ENCODE data around the gene TBC1D30.
"Not testable (repeated sequence)": the region's sequence is repeated elsewhere in the genome, so short reads cannot be mapped to it uniquely, and the experiment has no call there.

The TBC1D30 gene

GRCh38 chr12:64794305-64794704 lies 30.1 kb upstream of the TBC1D30 start:
- Mint-ChIP-seq H3K4me3 (no peak overlapping the region), H3K4me1 (no peaks in the 10 kb centered on the region), H3K27me3 (peaks cover 24% of the 10 kb centered on the region), H3K9me3 (no peaks in the 10 kb centered on the region), H3K27ac (no peak overlapping the region), H3K36me3 (no peaks in the 10 kb centered on the region)
- CTCF ChIA-PET, result no interaction called here
- no peak for DNase-seq

GRCh38 chr12:64796205-64796845 lies 28.1 kb upstream of the TBC1D30 start:
- no peak overlapping the region for H3K4me3 Mint-ChIP-seq
- no peaks in the 10 kb centered on the region for H3K4me1 Mint-ChIP-seq
- DNase-seq, result peak; percentile 72
- no peaks in the 10 kb centered on the region for H3K36me3 Mint-ChIP-seq
- H3K27me3 Mint-ChIP-seq, result peaks cover 29% of the 10 kb centered on the region
- no peaks in the 10 kb centered on the region for H3K9me3 Mint-ChIP-seq
- no peak overlapping the region for H3K27ac Mint-ChIP-seq
- CTCF ChIA-PET, result interaction anchor here (0.8 to 1.9 kb wide), 20 partner anchors 10 to 360 kb away, joined by 3 to 7 read pairs (median 4); no protein-coding TSS in a partner anchor

GRCh38 chr12:64797156-64797555 lies 27.3 kb upstream of the TBC1D30 start:
- H3K9me3 Mint-ChIP-seq, result no peaks in the 10 kb centered on the region
- peaks cover 31% of the 10 kb centered on the region for H3K27me3 Mint-ChIP-seq

GRCh38 chr12:64798165-64798564 lies 26.3 kb upstream of the TBC1D30 start:
- DNase-seq, result no peak
- Mint-ChIP-seq H3K4me1 (no peaks in the 10 kb centered on the region), H3K27ac (no peak overlapping the region), H3K9me3 (no peaks in the 10 kb centered on the region), H3K27me3 (peaks cover 33% of the 10 kb centered on the region), H3K36me3 (no peaks in the 10 kb centered on the region), H3K4me3 (no peak overlapping the region)
- CTCF ChIA-PET, result interaction anchor here (1.0 to 1.1 kb wide), 2 partner anchors 89 to 262 kb away, joined by 3 read pairs; no protein-coding TSS in a partner anchor

More at GRCh38 chr12:64797156-64797555, 27.3 kb upstream of the TBC1D30 start:
- Mint-ChIP-seq H3K27ac (no peak overlapping the region), H3K36me3 (no peaks in the 10 kb centered on the region), H3K4me1 (no peaks in the 10 kb centered on the region), H3K4me3 (no peak overlapping the region)
- no peak for DNase-seq
- CTCF ChIA-PET, result interaction anchor here (0.8 to 1.8 kb wide), 9 partner anchors 9 to 260 kb away, joined by 3 to 7 read pairs (median 4); no protein-coding TSS in a partner anchor

- no peak for DNase-seq
- Mint-ChIP-seq H3K4me3 (no peak overlapping the region), H3K9me3 (no peaks in the 10 kb centered on the region), H3K36me3 (no peaks in the 10 kb centered on the region), H3K27me3 (peaks cover 28% of the 10 kb centered on the region), H3K4me1 (no peaks in the 10 kb centered on the region), H3K27ac (no peak overlapping the region)
- CTCF ChIA-PET, result interaction anchor here (2.1 to 2.5 kb wide), 3 partner anchors 8 to 252 kb away, joined by 7 to 11 read pairs (median 9); no protein-coding TSS in a partner anchor
Observed at GRCh38 chr12:64800640-64801039, 23.8 kb upstream of the TBC1D30 start.

- Mint-ChIP-seq H3K4me1 (no peaks in the 10 kb centered on the region), H3K4me3 (no peak overlapping the region), H3K27ac (no peak overlapping the region), H3K36me3 (no peaks in the 10 kb centered on the region), H3K9me3 (no peaks in the 10 kb centered on the region), H3K27me3 (peaks cover 28% of the 10 kb centered on the region)
- CTCF ChIA-PET, result interaction anchor here (0.6 to 2.5 kb wide), 14 partner anchors 9 to 1330 kb away, joined by 3 to 11 read pairs (median 4); no protein-coding TSS in a partner anchor
- DNase-seq, result no peak
Observed at GRCh38 chr12:64801381-64801780, 23.1 kb upstream of the TBC1D30 start.

- H3K9me3 Mint-ChIP-seq, H3K4me3 Mint-ChIP-seq, H3K36me3 Mint-ChIP-seq, H3K4me1 Mint-ChIP-seq, H3K27ac Mint-ChIP-seq: not testable (repeated sequence)
- peak; percentile 67 for DNase-seq
- CTCF ChIA-PET, result interaction anchor here (0.6 to 2.5 kb wide), 16 partner anchors 10 to 1329 kb away, joined by 3 to 11 read pairs (median 3); no protein-coding TSS in a partner anchor
- peaks cover 28% of the 10 kb centered on the region for H3K27me3 Mint-ChIP-seq
Observed at GRCh38 chr12:64802180-64802775, 22.2 kb upstream of the TBC1D30 start.

- CTCF ChIA-PET, result interaction anchor here (1.9 kb wide), 1 partner anchor 10 kb away, joined by 7 read pairs; no protein-coding TSS in a partner anchor
- H3K9me3 Mint-ChIP-seq, result no peaks in the 10 kb centered on the region
- H3K27ac Mint-ChIP-seq, result no peak overlapping the region
- H3K4me1 Mint-ChIP-seq, result no peaks in the 10 kb centered on the region
- no peak overlapping the region for H3K4me3 Mint-ChIP-seq
- DNase-seq, result no peak
- H3K36me3 Mint-ChIP-seq, result no peaks in the 10 kb centered on the region
- peaks cover 16% of the 10 kb centered on the region for H3K27me3 Mint-ChIP-seq
Observed at GRCh38 chr12:64806173-64806572, 18.3 kb upstream of the TBC1D30 start.

GRCh38 chr12:64806593-64807460 lies 17.6 kb upstream of the TBC1D30 start:
- no peaks in the 10 kb centered on the region for H3K9me3 Mint-ChIP-seq
- H3K4me1 Mint-ChIP-seq, result no peaks in the 10 kb centered on the region
- no peaks in the 10 kb centered on the region for H3K36me3 Mint-ChIP-seq
- H3K27ac Mint-ChIP-seq, result no peak overlapping the region
- H3K4me3 Mint-ChIP-seq, result no peak overlapping the region
- CTCF ChIA-PET, result interaction anchor here (1.9 kb wide), 1 partner anchor 10 kb away, joined by 7 read pairs; no protein-coding TSS in a partner anchor
- DNase-seq, result no peak
- H3K27me3 Mint-ChIP-seq, result peaks cover 21% of the 10 kb centered on the region

- peaks cover 17% of the 10 kb centered on the region for H3K27me3 Mint-ChIP-seq
- H3K27ac Mint-ChIP-seq, result no peak overlapping the region
- no peaks in the 10 kb centered on the region for H3K9me3 Mint-ChIP-seq
- no peaks in the 10 kb centered on the region for H3K4me1 Mint-ChIP-seq
- CTCF ChIA-PET, result no interaction called here
- DNase-seq, result no peak
- H3K4me3 Mint-ChIP-seq, result no peak overlapping the region
- no peaks in the 10 kb centered on the region for H3K36me3 Mint-ChIP-seq
Observed at GRCh38 chr12:64808110-64808509, 16.3 kb upstream of the TBC1D30 start.

GRCh38 chr12:64810831-64811230 lies 13.6 kb upstream of the TBC1D30 start:
- no peak for DNase-seq
- no peaks in the 10 kb centered on the region for H3K36me3 Mint-ChIP-seq
- no peaks in the 10 kb centered on the region for H3K9me3 Mint-ChIP-seq
- no peak overlapping the region for H3K4me3 Mint-ChIP-seq
- no peaks in the 10 kb centered on the region for H3K4me1 Mint-ChIP-seq
- H3K27ac Mint-ChIP-seq, result no peak overlapping the region
- H3K27me3 Mint-ChIP-seq, result peaks cover 8% of the 10 kb centered on the region
- CTCF ChIA-PET, result interaction anchor here (0.6 kb wide), 1 partner anchor 103 kb away, joined by 3 read pairs; no protein-coding TSS in a partner anchor

GRCh38 chr12:64813723-64814122 lies 10.7 kb upstream of the TBC1D30 start:
- H3K4me3 Mint-ChIP-seq, result no peak overlapping the region
- CTCF ChIA-PET, result interaction anchor here (1.0 to 1.4 kb wide), 2 partner anchors 12 to 17 kb away, joined by 4 read pairs; no protein-coding TSS in a partner anchor
- H3K27me3 Mint-ChIP-seq, result peaks cover 8% of the 10 kb centered on the region
- H3K27ac Mint-ChIP-seq, result no peak overlapping the region
- H3K4me1 Mint-ChIP-seq, result no peaks in the 10 kb centered on the region
- DNase-seq, result no peak
- H3K36me3 Mint-ChIP-seq, result no peaks in the 10 kb centered on the region
- H3K9me3 Mint-ChIP-seq, result no peaks in the 10 kb centered on the region

GRCh38 chr12:64814432-64814831 lies 10.0 kb upstream of the TBC1D30 start:
- DNase-seq, result no peak
- H3K9me3 Mint-ChIP-seq, result no peaks in the 10 kb centered on the region
- peaks cover 8% of the 10 kb centered on the region for H3K27me3 Mint-ChIP-seq
- H3K36me3 Mint-ChIP-seq, result no peaks in the 10 kb centered on the region
- no peak overlapping the region for H3K27ac Mint-ChIP-seq
- no peaks in the 10 kb centered on the region for H3K4me1 Mint-ChIP-seq
- CTCF ChIA-PET, result interaction anchor here (1.0 kb wide), 1 partner anchor 13 kb away, joined by 4 read pairs; no protein-coding TSS in a partner anchor
- no peak overlapping the region for H3K4me3 Mint-ChIP-seq
